Head of caudate nucleus (tissue), 42 donors: Measurements from ENCODE around the gene MBD5.

Experiments used
- DNase-seq, 42 donors: peaks; one replicate each; pipeline versions ENCODE4 v3.0.0 to v3.0.0-alpha.2; 2020 to 2021; ENCODE audit warnings: mixed read lengths in 7 of 42
- intact Hi-C: fragments of 100-400 bp; cut with DNase I; formaldehyde crosslinking; loops from one replicate; pipeline ENCODE4 v1.15.0; 2022

The MBD5 gene

DNA sequence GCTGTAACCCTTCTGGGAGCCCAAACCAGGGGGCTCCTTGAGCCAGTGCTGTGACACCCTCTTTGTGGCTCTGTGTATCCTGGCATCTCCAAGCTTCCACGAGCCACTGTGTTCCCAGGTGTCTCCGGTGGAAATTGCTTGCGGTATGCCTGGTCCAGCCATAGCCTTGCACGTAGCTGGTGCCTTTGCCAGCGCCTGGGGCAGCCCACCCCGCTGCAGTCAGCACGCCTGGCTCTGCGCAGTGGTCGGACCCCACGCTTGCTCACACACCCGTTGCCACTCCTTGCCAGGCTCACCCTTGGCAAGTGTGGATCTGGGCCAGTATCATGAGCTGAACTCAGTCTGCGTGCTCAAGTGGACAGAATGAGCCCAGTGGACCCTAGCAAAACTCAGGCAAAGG is 152.3 kb downstream of the MBD5 start:
- DNase-seq = no peak
- intact Hi-C loops = no loop called here

DNA sequence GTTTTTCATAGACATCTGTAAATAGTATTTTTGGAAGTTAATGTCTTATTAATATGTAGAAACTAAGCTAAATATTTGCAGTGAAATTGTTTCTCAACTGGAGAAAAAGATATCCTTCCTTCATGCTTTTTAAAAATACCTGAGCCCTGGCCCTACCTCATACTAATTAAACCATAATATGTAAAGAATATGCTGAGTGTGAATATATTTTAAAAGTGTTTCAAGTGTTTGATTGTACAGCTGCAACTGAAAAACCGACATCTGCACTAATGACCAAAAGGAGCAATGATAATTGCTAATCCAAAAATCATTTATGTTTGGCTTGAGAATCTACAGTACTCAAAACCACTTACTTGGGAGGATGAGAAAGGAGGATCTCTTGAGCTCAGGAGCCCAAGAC is 156.7 kb downstream of the MBD5 start:
- intact Hi-C loops = no loop called here
- DNase-seq = no peak

DNA sequence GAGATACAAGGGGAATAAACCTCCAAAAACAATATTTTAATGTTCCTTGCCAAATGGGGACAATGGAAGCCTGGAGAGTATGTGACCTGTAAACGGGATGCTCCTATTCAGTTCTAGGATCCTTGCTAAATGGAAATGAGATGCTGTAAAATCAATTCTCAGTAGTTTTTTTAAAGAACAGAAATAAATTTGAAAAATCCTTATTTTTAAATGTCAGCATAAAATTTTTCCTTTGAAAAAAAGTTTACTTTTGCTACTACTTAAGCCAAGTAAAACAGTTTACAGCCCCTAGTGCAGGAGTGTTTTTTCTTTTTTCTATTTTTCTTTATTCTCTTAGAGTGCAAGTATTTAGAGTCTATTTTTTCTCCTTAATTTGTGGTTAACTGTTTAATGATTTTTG is 158.8 kb downstream of the MBD5 start:
- intact Hi-C loops = no loop called here
- no peak for DNase-seq

DNA sequence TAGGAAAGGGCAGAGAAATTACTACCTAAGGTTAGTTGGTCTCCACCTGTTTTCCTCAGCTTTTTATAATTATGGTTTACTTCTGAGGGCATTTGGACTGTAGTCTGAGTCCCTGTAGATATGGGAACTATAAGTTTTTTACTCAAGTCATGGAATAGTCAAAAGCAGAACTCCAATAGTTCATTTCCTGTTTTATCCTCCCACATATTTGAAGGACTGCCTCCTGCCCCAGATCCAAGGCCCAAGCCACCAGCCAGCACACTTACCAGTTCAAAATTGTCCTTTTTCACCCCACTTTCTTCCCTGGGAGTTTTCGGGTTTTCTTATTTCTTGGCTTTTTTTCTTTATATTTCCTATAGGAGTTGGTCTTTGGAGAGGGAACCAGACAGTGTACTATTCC is 164.1 kb downstream of the MBD5 start:
- intact Hi-C loops = no loop called here
- DNase-seq = no peak

DNA sequence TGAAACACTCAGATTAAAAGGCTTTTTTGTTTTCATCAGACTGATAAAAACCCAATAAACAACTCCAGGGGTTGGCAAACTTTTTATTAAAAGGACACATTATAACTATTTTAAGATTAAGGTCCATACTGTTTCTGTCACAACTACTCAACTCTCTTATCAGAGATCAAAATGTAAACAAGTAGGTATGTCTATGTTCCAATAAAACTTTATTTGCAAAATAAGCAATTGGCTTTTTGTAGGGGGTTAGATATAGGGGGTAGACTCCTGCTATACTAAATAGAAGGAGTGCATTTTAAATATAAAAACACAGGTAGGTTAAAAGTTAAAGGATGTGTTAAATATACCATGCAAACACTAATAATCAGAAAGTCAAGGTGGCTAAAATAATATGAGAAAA is 174.0 kb downstream of the MBD5 start:
- intact Hi-C loops = no loop called here
- DNase-seq = no peak

DNA sequence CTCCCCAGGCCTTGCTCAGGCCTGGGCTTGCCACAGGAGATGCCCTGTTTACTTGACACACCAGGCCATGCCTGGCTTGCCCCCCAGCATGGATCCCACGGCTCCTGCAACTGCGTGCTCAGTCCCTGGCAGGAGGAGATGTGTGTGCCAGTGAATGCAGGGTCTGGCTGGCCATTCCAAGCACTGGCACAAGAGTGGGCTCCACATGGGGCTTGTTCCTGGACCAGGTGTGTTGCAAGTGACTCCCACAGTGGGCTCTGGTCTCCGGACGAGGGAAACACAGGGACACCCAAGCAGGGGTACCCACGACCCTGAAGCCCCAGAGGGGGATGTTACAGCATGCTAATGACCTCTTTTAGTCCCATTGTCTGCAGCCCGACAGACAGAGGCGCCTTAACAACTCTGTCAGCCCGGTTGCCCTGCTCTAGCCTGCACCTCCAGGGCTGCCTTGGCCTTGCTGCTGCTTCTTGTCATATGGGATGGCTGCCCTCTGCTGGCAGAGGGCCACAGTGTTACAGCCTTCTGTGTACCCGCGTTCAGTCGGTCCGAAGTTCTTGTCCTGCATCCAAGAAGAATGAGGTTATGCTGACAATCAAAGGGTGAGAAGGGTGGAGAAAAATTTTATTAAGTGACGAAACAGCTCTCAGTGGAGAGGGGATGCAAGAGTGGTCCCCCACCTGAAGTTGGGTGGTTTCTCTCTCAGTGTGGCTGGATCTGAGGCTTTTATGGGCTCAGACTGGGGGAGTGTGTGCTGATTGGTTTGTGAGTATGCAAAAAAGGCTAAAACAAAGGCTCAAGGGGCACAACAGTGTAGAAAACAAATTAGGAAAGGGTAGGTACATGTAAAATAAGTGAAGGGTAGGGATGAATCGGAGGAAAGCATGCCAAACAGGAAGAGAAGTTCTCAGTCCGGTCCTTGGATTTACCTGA is 180.4 kb downstream of the MBD5 start:
- DNase-seq = peak in 29 of 42 donors; percentile 3 to 62 (median 27)
- intact Hi-C loops = no loop called here

DNA sequence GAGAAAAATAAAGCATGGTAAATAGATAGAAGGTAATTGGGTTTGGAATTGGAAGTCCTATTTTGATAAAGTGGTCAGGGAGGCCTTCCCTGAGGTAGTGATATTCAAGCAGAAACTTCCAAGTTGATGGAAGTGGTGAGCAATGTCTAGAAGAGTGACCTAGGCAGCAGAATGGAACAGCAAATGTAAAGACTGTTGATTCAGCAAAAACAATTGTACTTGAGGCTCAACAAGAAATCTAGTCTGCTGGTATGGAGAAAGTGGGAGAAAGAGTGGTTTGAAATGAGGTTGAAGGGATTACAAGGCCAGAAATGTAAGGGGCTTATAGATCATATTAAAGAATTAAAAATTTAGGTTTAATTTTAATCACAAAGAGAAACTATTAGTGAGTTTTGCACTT is 181.3 kb downstream of the MBD5 start:
- no peak for DNase-seq
- intact Hi-C loops = no loop called here

DNA sequence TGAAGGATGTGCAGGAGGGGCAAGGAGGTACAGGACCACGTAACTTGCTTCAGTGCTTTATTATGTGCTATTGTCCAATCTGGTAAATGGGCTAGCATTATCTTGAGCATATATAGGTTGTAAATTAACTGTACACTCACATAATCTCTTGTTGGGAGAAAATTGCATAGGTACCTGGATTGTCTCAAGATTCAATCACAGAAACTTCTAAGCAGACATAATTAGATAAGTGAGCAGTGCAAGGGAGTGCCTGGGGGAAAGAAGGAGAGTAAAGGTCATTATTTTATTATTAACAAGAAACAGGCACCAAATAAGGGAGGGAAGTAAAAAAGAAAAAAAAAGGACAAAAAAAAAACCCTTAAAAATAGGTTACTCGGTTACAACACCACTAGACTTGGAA is 186.2 kb downstream of the MBD5 start:
- no peak for DNase-seq
- intact Hi-C loops = no loop called here

DNA sequence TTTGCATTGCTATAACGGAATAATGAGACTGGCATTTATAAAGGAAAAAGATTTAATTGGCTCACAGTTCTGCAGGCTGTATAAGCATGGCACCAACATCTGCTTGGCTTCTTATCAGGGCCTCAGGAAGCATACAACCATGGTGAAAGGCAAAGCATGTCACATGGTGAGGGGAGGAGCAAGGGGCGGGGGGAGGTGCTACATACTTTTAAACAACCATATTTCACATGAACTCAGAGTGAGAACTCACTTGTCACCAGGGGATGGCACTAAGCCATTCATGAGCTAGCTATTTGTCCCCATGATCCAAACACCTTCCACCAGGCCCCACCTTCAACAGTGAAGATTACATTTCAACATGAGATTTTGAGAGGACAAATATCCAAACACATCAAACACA is 188.7 kb downstream of the MBD5 start:
- intact Hi-C loops = no loop called here
- DNase-seq = no peak

DNA sequence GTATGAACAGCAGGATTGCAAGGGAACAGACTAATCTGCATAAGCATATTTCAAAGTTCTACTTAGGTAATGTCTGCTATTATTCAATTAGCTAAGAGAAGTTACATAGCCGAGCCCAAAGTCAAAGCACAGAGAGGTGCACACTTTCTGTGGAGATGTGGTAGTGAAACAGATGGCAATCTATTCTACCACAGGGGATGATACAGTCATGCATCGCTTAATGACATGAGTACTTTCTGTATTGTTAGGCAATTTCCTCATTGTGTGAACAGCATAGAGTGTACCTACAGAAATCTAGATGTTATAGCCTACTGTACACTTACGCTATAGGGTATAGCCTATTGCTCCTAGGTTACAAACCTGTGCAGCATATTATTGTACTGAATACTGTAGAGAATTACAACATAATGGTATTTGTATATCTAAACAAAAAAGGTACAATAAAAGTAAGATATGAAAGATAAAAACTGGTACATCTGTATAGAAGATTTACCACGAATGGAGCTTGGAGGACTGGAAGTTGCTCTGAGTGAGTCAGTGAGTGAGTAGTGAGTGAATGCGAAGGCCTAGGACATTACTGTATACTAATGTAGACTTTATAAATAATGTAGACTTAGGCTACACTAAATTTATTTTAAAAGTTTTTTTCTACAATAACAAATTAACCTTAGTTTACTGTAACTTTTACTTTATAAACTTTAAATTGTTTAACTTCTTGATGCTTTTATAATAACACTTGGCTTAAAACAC is 197.6 kb downstream of the MBD5 start:
- intact Hi-C loops = no loop called here
- DNase-seq = no peak

DNA sequence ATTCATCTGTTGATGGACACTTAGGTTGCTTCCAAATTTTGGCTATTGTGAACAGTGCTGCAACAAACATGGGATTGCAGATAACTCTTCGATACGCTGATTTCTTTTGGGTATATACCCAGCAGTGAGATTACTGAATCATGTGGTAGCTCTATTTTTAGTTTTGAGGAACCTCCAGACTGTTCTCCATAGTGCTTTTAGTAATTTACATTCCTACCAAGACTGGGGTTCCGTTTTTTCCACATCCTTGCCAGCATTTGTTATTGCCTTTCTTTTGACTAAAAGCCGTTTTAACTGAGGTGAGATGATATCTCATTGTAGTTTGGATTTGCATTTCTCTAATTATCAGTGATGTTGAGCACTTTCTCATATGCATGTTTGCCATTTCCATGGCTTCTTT is 200.3 kb downstream of the MBD5 start:
- DNase-seq = no peak
- intact Hi-C loops = no loop called here

DNA sequence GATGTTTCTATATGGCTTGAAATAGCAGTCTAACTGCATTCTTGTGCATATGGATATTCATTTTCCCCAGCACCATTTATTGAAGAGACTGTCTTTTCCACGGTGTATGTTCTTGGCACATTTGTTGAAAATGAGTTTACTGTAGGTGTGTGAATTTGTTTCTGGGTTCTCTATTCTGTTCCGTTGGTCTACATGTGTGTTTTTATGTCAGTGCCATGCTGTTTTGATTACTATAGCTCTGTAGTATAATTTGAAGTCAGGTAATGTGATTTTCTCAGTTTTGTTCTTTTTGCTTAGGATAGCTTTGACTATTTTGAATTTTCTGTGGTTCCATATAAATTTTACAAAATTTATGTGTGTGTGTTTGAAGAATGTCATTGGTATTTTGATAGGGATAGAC is 201.0 kb downstream of the MBD5 start:
- intact Hi-C loops = no loop called here
- DNase-seq = no peak

DNA sequence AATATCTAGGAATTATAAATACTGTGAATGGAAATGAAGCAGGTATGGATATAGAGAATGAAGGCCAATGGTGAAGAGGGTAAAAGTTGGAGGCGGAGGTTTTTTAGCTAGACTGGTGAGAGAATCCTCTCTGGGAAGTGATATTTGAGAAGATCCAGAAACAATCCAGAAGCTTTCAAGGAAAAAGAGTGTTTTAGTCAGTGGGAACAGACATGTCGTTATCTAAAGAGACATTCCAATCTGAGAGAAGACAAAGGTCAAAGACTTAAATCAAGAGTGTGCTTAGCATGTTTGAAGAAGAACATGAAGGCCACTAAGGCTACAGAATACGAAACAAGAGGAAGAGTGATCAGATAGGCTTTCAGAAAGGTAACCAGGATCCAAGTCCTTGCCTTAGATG is 211.0 kb downstream of the MBD5 start:
- intact Hi-C loops = no loop called here
- DNase-seq = no peak

DNA sequence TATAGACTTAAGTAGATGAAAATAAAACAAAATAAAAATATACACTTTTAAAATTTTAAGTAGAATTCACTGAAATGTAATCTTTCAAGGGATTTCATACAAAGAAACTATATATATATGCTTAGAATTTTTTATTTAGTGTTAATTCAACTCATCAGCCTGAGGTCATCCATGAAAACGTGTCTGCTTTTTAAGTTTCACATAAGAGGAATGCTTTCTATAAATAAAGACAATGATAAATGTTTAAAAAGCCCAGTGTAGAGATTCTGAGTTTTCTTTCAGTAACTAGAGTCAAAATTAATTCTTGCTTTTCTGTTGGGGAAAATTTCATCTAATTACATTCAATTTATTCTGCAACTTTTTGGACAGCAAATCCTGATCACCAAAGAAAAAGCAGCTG is 213.3 kb downstream of the MBD5 start:
- no peak for DNase-seq
- intact Hi-C loops = no loop called here

DNA sequence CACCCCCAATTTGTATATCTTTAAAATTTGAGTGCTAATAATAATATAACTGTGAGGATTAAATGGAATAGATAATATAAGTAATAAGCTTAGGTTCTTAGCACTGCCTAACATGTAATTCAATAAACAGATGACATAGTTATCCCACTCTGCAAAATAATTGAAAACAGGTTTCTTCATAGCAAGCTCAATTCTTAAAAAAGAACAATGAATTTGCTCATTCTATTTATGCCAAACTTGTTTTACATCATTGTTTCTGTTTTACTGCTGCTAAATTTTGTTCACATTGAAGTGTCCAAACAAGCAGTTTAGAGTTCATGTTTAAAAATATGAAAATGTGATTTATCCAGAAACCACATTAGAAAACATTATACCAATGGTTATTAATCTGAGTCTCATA is 217.0 kb downstream of the MBD5 start:
- intact Hi-C loops = no loop called here
- no peak for DNase-seq

DNA sequence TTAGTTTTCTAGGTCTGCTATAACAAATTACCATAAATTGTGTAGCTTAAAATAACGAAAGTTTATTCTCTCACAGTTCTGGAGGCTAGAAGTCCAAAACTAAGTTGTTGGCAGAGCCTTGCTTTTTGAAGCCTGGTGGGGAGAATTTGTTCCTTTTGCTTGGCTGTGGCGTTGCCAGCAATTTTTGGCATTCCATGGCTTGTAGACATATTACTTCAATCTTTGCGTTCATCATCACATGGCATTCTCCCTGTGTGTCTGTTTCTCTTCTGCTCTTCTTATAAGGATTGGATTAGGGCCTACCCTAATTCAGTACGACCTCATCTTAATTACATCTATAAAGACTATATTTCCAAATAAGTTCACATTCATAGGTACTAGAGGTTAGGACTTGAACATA is 217.7 kb downstream of the MBD5 start:
- no peak for DNase-seq
- intact Hi-C loops = no loop called here

DNA sequence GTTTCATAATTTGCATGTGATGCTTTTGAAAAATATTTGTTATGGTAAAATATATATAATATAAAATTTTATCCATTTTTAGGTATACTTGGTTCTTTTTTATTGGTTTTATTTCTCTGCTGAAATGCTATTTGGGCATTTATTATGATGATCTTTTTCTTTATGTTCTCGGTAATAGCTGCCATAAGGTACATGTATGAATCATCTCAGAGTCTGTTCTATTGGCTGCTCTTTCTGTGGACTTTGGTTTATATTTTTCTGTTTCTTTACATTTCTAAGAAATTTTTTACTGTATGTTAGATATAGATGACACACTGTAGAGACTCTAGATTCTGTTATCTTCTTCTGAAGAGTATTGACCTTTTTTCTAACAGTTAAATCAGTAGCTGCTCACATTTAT is 219.9 kb downstream of the MBD5 start:
- DNase-seq = no peak
- intact Hi-C loops = no loop called here

DNA sequence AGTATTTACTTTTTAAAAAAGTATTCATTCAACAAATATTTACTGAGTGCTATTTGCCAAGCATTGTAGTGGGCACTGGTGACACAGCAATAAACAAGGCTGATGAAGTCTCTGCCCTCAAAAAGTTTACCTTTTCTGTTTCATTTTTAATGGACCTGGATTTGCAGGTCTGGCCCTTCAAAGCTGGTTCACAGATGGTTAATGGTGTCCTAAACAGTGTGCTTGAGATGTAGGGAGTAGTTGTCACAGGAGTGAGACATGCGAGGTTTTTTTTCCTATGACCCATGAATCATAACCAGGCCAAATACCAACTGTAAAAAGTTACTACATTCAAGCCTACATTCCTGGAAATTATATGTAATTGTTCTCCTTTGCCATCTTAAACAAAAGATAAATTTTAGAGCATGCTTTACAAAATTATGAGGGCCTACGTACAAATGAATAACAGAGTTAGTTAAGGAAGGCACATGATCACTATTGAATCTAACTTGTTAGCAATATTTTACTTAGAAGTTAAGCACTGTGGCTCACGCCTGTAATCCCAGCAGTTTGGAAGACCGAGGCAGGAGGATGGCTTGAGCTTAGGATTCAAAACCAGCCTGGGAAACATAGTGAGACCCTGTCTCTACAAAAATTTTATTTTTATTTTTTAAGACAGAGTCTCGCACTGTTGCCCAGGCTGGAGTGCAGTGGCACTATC is 223.9 kb downstream of the MBD5 start:
- intact Hi-C loops = no loop called here
- no peak for DNase-seq

DNA sequence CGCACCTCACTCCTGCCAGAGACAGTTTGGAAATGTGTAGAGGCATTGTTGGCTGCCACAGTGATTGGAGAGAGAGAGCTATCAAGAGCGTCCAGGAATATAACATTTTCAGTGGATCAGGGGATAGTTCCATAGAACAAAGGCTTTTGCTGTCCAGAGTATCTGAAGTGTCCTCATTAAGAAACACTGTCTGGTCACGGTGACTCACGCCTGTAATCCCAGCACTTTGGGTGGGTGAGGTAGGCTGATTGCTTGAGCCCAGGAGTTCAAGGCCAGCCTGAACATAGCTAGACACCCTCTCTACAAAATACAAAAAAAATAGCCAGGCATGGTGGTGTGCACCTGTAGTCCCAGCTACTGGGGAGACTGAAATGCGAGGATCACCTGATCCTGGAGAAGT is 231.1 kb downstream of the MBD5 start:
- intact Hi-C loops = no loop called here
- DNase-seq = no peak

DNA sequence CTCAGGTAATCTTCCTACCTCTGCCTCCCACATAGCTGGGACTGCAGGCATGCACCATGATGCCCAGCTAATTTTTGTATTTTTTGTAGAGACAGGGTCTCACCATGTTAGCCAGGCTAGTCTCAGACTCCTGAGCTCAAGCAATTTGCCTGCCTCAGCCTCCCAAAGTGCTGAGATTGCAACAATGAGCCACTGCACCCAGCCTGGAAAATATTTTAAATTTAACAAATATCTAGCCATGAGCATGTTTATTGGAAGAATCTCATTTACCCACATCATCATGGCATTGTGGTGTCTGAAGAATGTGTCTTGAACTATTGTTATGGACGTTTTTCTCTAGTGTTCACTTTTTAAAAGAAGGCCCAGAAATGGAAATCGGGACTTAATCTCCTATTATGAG is 231.8 kb downstream of the MBD5 start:
- intact Hi-C loops = no loop called here
- DNase-seq = no peak
